Endometrial microvascular endothelial cells (primary cell): ENCODE measurements around the gene ARHGAP29. TPM values are rescaled to one million over a fixed set of nuclear protein-coding genes. Genes with fewer than 3 reads are reported as not detected.

Experiments
- in situ Hi-C: cut with HindIII; loops from 2 replicates; pipeline ENCODE4 v1.10.0; 2017; ENCODE audit warnings: low sequenced_read_pairs, low pct_unique_long_range_greater_than_20kb; ENCODE audit errors: inconsistent ontology term
- total RNA-seq: library from RNA; depleted of rRNA; stranded (reverse); fragments of >200 nt; gene quantifications from one replicate; pipeline ENCODE4 v1.2.3, GENCODE V29; 2015; ENCODE audit errors: inconsistent ontology term

Gene ARHGAP29
- total RNA-seq, 1 donor from 2014 or later = 139 TPM

GRCh38 chr1:94239796-94240195 is 2.4 kb upstream of the ARHGAP29 start:
- in situ Hi-C loops = loop anchor here (10.0 to 25.0 kb wide), 2 partner anchors 75 to 202 kb away; no protein-coding TSS in a partner anchor

DNA sequence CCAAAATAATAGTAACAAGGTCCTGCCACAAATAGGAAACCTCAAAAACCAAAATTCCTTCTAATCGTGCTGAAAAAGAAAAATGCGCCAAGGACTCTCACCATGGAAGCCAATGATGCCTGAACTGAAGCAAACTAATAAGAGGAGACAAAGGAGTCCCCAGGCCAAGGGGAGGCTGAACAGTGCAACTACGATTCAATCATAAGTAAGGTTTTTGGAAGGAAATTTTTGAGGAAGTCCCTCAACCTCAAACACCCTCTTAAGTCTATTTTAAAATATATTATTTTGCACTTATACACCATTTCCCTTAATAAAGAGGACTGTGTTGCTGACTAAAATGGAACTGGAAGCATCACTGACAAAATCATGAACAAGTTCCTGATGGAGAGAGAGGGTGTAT is 1.7 kb upstream of the ARHGAP29 start:
- in situ Hi-C loops = loop anchor here (25.0 kb wide), 1 partner anchor 202 kb away; no protein-coding TSS in a partner anchor

DNA sequence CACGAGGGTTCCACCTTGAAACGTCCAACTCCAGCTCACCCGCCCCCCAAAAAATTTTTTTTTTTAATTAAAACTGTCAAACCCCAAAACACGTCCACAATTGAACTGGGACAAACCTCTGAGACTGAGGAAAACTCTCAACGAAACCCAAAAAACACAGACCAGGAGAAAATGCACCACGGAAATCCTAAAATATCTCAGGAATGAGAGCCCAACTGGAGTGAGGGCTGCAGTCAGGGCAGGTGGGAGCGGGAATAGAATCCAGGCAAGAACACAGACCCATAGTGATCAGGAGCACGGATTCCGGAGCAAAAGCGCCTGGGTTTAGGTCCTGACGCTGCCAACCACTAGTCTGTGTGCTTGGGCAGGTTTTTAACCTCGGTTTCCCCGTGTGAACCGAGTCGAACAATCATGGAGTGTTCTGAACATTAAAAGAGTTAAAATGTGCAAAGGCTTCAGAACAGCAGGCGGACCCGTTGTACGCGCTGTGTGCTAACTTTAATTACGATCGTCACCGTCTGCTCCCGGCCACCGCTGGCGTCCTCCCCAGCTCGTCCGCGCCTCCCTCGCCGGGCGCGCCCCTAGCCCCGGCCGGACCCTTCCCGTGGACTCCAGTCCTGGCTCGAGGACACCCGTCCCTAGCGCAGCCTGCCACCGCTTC is 624 bp downstream of the ARHGAP29 start:
- in situ Hi-C loops = loop anchor here (25.0 kb wide), 1 partner anchor 199 kb away; no protein-coding TSS in a partner anchor

DNA sequence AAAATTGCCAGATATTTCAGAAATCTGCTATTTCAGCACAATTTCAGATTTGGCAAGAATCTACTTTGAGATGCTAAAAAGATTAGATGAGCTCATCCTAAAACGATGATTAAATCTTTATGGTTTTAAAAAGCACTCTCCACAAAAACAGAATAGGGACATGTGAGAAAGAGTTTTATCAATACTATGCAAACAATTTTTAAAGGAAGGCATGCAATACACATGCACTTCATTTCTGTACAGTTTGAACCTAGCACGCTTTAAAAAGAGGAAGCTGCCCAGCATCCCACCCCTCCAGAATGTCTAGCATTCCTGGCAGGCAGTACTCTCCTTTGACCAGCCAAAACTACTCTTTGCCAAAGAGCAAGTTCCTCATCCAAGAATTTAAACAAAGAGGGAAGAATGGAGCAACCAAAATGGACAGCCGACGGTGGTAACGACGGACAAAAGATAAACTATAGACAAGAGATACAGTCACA is 1.3 kb downstream of the ARHGAP29 start:
- in situ Hi-C loops = loop anchor here (25.0 kb wide), 1 partner anchor 199 kb away; no protein-coding TSS in a partner anchor

- in situ Hi-C loops = loop anchor here (25.0 kb wide), 1 partner anchor 198 kb away; no protein-coding TSS in a partner anchor
These were observed 2.0 kb downstream of the ARHGAP29 start for GRCh38 chr1:94235189-94236012.

DNA sequence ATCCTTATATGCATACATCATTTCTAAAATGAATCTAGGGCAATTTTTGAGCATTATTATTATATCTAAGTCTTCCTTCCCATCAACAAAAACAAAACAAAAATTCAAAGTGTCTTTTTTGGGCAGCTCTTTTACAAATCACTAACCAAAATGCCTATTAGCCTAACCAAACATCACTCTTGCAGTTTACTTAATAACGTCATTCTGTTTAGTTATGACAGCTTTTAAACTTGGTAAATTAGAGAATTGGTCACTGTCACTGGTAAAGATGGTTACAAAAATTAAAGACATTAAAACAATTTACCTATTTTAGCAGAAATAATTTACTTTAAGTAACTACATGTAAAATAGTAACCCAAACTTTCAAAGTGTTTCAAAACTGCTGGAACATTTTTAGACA is 2.8 kb downstream of the ARHGAP29 start:
- in situ Hi-C loops = loop anchor here (25.0 kb wide), 1 partner anchor 197 kb away; no protein-coding TSS in a partner anchor

- in situ Hi-C loops = loop anchor here (25.0 kb wide), 1 partner anchor 194 kb away; no protein-coding TSS in a partner anchor
These were observed 5.6 kb downstream of the ARHGAP29 start for GRCh38 chr1:94231746-94232145.

DNA sequence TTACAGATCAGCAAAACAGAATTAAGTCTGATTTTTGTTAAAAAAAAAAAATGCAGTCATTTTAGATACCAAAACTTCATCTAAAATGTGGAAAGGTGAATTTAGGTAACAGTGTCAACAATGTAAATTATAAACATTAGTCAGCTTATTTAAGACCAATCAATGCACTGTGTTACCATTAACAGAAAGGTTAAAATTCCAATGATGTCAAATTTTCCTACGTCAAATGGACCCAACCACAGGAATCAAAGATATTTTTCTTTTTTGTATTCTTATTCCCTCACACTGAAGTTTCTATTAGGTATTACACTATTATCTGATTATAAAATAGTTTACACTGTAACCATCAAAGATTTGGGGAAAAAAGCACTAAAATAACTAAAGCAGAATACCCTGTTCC is 6.5 kb downstream of the ARHGAP29 start:
- in situ Hi-C loops = loop anchor here (25.0 kb wide), 1 partner anchor 194 kb away; no protein-coding TSS in a partner anchor

GRCh38 chr1:94228640-94229375 is 8.6 kb downstream of the ARHGAP29 start:
- in situ Hi-C loops = loop anchor here (25.0 kb wide), 1 partner anchor 192 kb away; no protein-coding TSS in a partner anchor

GRCh38 chr1:94227624-94228023 is 9.8 kb downstream of the ARHGAP29 start:
- in situ Hi-C loops = loop anchor here (25.0 kb wide), 1 partner anchor 190 kb away; no protein-coding TSS in a partner anchor

DNA sequence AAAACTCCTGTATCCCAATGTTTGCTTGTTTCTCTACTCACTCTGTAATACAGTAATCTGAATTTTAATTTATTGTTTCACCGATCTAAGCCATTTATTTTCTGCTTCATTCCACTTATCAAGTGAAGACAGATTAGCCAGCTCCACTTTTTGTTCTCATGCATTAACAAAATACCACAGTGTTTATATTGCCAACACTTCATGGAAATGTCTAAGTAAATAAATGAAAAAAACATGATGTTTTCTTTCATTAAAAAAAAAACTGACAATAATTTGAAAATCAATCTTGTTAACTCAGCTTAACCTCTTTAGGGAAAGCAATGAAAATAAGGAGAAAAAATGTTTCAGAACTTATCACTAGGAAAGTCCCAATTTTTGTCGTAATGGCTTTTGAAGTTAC is 11.5 kb downstream of the ARHGAP29 start:
- in situ Hi-C loops = loop anchor here (25.0 kb wide), 1 partner anchor 189 kb away; no protein-coding TSS in a partner anchor

DNA sequence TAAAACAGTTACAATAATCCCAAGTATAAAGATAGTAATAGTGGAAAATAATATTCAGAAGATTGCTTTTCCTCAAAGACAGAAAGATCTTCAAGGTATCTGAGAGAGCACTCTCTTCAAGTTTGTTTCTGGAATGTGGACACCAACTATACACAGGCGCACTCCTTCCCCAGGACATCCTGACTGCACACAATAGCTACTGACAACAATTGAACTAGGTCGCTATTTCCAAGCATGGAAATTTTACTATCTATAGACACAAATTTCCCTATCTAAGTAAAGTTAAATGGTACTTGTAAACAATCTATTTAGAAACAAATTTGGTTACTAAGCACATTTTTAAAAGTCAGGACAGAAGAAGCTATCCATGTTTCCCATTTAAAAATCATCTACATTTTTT is 19.1 kb downstream of the ARHGAP29 start:
- in situ Hi-C loops = no loop called here

DNA sequence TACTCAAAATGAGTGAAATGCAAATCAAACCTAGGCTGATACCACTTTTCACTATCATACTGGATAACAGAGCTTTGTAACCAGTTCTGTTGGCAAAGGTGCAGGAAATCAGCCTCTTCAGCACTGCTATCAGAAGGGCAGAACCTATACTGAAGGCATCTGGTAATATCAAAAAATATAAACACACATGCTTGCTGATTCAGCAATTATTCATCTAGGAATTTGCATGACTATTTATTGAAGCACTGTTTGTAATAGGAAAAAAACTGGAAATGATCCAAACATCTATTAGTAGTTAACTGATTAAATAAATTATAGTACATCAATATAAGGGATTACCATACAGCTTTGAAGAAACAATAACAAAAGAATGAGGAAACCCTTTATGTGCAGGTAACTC is 21.4 kb downstream of the ARHGAP29 start:
- in situ Hi-C loops = no loop called here

DNA sequence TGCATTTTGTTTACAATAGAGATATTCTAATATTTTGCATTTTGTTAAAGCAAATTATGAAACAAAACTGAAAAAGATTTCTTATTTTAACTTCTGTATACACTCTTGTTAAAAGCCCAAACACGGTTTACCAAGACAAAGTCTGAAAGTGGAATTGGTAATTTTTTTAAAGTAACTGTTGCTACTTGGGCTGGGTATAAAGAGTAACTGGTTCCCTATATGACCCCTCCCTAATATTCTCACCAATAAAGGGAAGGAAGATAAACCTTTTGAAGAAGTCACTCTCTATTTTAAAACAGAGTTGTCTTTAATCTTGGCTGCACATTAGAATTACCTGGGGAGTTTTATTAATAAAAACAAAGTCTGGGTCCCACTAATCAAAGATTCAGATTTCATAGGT is 27.4 kb downstream of the ARHGAP29 start:
- in situ Hi-C loops = no loop called here

DNA sequence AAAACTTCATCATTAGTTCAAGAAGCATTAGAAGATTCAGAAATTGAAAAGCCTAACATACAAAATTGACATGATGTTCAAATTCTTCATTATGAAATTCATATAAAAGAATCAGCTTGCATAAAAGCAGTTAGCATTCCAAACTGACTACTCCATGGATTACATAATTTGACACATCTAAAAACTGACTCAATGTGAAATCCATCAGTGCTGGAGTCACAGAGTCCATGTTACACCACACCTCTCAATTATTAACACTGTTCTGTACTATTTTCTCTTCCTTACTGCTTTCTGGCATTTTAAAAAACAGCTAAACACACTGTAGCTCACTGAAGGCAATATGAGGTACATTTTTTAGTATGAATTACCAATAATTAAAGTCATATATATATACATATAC is 28.0 kb downstream of the ARHGAP29 start:
- in situ Hi-C loops = no loop called here

DNA sequence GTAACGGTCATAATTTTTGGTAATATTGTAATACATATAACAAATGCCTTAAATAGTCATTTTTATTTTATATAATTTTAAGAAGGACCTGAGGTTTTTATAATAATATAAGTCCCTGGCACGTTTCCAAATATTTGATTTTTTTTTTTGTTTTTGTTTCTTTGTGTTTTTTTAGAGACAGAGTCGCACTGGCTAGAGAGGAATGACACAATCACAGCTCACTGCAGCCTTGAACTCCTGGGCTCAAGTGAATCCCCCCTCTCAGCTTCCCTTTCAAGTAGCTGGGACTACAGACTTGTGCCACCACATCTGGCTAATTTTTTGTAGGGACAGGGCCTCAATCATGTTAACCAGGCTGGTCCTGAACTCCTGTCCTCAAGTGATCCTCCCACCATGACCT is 29.7 kb downstream of the ARHGAP29 start:
- in situ Hi-C loops = no loop called here

DNA sequence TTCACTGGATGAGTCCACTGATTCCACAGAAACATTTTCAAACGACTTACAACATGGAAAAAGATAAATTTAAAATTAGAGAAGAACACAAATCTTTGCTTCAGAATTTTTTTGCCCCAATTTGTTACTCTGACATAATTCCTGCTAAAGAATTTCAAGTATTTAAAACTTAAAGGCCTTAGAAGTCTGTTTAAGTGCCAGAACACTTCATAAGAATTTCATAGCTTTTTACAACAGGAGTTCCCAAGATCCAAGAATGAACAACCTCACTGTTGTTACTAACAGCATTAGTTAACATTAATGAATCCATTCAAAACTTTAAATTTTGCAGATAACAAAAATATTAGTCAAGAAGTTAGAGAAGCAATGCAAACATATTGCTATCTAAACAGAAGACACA is 31.7 kb downstream of the ARHGAP29 start:
- in situ Hi-C loops = no loop called here

GRCh38 chr1:94202241-94202640 is 35.1 kb downstream of the ARHGAP29 start:
- in situ Hi-C loops = no loop called here

GRCh38 chr1:94199398-94199797 is 38.0 kb downstream of the ARHGAP29 start:
- in situ Hi-C loops = no loop called here
